Skeletal muscle satellite cell (primary cell): Measurements from ENCODE around the gene MYO1C.

ENCODE experiments used
- H3K27me3 ChIP-seq: 2 replicates; pipeline ENCODE4 v1.7.0; 2013; ENCODE audit warnings: low read length; ENCODE audit not compliant: control insufficient read depth, insufficient read depth
- H3K36me3 ChIP-seq: 2 replicates; pipeline ENCODE4 v1.7.0; 2013; ENCODE audit warnings: mild to moderate bottlenecking, control low read depth, low read length; ENCODE audit not compliant: insufficient read depth
- H3K4me1 ChIP-seq: 2 replicates; pipeline ENCODE4 v1.7.0; 2013; ENCODE audit warnings: low read length; ENCODE audit not compliant: control insufficient read depth, insufficient read depth
- H3K4me2 ChIP-seq: 2 replicates; pipeline ENCODE4 v1.7.0; 2013; ENCODE audit warnings: mild to moderate bottlenecking, low read length
- H3K4me3 ChIP-seq: 2 replicates; pipeline ENCODE4 v1.7.0; 2013; ENCODE audit warnings: low read length
- H3K9ac ChIP-seq: 2 replicates; pipeline ENCODE4 v1.7.0; 2013; ENCODE audit warnings: mild to moderate bottlenecking, low read depth, low read length, moderate library complexity
- H3K9me3 ChIP-seq: replicated peaks from 2 replicates; pipeline ENCODE4 v1.7.0; 2013; ENCODE audit warnings: mild to moderate bottlenecking, control low read depth, low read length

MYO1C gene

DNA sequence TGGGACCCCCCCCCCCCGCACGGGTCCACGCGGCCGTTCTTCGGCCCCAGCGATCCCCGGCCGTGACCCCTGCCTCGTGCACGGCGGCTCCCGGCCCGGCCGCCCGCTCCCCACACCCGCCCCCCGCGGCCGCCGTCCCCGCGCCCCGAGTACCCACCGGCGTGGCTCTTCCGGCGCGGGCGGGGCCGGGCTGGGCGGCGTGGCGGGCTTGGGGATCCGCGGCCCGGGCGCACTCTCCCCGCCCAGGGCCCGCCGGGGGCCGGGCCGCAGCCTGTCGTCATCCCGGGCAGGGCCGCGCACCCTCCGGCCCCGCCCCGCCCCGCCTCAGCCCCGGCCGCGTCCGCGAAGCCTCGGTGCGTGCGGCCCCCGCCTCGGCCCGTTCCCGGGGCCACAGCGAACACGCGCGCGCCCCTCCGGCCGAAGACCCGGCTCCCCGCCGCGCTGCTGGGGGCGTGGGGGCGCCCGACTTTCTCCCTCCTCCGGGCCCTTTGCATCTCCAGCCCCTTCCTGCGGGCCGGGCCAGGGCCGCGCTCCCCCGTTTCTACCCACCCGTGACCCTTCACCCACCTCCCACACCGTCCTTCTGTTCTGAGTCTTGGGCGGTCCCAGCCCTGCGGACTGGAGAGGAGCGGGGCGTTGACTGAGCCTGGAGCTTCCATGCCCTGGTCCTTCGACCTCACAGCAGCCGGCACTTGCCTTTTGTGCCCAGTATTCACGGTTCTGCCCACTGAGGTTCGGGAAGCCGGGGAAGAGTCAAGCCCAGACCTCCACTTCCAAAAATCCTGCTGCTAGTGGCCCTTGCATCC lies 840 bp downstream of the MYO1C start:
- H3K36me3 ChIP-seq: peaks cover 9% of the 10 kb centered on the region
- peak overlapping the region; percentile 94 for H3K9ac ChIP-seq
- peaks cover 56% of the 10 kb centered on the region for H3K4me1 ChIP-seq
- no peaks in the 10 kb centered on the region for H3K9me3 ChIP-seq
- peak overlapping the region; percentile 99 for H3K4me3 ChIP-seq
- H3K4me2 ChIP-seq: peak overlapping the region; percentile 99
- no peaks in the 10 kb centered on the region for H3K27me3 ChIP-seq

DNA sequence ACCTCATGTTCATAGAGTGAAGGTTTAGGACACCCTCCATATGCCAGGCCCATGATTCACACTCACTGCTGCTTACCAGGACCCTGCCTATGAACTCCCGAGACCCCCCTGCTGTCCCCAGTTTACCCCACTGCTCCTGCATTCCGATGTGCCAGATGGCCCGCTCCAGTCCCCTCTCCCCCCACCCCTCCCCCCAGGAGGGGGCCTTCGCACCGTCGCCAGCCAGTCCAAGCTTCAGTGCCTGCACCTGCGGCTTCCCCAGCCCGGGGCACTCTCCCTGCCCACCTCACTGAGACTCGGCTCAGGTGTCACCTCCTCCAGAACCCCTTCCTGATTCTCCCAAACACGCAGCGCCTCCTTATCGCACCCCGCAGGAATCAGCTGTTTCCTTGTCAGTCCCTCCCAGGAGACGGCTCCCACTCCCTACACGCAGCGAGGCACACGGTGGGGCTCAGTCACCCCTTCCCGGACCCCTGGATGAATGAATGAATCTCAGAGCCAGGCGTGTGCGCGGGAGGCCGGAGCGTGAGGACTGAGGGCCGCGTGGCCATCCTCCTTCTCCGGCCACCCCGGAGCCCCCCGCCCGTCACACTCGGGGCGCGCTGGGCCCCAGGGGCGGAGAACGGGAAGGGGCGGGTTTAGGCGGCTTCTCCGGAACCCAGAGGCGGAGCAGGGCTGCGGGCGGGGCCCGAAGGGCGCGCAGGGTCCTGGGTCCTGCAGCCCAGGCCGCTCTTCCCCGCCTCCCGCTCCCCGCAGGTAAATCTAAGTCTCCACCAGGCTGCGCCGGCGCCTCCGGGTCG lies 1.6 kb downstream of the MYO1C start:
- H3K9me3 ChIP-seq: no peaks in the 10 kb centered on the region
- peaks cover 60% of the 10 kb centered on the region for H3K4me1 ChIP-seq
- H3K9ac ChIP-seq: peak overlapping the region; percentile 94
- peak overlapping the region; percentile 99 for H3K4me3 ChIP-seq
- H3K27me3 ChIP-seq: no peaks in the 10 kb centered on the region
- peak overlapping the region; percentile 99 for H3K4me2 ChIP-seq
- peaks cover 1% of the 10 kb centered on the region for H3K36me3 ChIP-seq

DNA sequence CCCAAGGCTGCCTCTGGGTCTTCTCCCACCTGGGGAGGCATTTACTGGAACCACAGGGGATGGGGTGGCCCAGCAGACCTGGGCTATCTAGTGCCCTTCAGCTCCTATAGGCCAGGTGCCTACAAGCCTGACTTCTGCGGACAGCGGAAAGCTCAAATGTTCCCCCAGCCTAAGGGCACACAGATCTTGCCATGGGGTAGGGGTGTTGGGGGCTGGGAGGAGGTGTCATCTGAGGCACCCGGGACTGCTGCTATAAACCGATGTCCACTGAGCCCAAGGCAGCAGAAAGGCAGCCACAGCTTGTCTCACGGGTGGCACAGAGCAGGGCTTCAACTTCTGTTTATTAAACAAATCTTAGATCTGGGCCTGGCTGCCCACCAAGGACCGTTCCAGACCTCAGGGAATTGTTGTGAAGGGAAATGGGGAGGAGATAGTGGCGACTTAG lies 3.6 kb downstream of the MYO1C start:
- H3K36me3 ChIP-seq: peaks cover 5% of the 10 kb centered on the region
- peaks cover 58% of the 10 kb centered on the region for H3K4me1 ChIP-seq
- H3K9me3 ChIP-seq: no peaks in the 10 kb centered on the region
- H3K9ac ChIP-seq: peak overlapping the region; percentile 90
- H3K4me2 ChIP-seq: peak overlapping the region; percentile 99
- H3K4me3 ChIP-seq: peak overlapping the region; percentile 79
- H3K27me3 ChIP-seq: no peaks in the 10 kb centered on the region

DNA sequence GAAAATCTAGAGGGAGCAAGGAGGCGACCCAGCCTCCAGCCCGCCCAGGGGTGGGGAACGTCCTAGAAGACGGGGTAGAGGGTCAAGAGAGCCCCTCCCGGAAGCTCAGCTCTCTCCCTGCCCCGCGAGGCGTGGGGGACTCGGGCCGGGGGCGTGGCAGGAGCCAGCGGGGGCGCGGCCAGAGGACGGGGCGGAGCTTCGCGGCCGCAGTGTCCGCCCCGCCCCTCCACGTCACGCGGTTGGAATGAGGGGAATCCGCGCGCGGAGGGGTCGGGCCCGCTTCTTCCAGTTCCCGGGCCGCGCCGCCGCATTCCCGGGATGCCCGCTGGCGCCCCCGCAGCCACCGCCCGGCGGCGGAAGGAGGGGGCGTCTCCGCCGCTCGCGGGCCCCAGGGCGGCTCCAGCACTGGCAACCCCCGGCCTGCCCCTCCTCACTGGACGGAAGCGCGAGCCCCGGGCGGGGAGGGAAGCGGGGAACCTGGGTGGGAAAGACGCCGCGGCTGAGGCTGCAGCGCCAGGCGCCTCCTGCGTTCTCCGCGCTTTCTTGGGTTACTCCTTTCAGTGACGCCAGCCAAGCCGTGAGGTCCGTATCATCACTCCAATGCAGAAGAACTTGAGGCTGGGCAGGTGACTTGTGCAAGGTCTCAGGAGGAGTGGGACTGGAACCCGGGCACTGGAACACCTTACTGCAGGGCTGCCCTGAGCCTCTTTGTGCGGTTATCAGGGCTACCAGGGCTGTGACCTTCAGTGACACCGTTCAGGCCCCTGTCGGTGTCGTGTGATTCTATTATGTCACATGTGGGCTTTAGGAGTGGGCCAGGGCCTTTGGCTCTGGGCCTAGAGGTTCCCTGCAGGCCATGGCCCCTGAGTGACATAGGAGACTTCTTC lies 4.3 kb downstream of the MYO1C start:
- peak overlapping the region; percentile 99 for H3K4me2 ChIP-seq
- H3K4me1 ChIP-seq: peaks cover 61% of the 10 kb centered on the region
- peak overlapping the region; percentile 90 for H3K9ac ChIP-seq
- H3K9me3 ChIP-seq: no peaks in the 10 kb centered on the region
- H3K36me3 ChIP-seq: peaks cover 10% of the 10 kb centered on the region
- peak overlapping the region; percentile 79 for H3K4me3 ChIP-seq
- no peaks in the 10 kb centered on the region for H3K27me3 ChIP-seq

DNA sequence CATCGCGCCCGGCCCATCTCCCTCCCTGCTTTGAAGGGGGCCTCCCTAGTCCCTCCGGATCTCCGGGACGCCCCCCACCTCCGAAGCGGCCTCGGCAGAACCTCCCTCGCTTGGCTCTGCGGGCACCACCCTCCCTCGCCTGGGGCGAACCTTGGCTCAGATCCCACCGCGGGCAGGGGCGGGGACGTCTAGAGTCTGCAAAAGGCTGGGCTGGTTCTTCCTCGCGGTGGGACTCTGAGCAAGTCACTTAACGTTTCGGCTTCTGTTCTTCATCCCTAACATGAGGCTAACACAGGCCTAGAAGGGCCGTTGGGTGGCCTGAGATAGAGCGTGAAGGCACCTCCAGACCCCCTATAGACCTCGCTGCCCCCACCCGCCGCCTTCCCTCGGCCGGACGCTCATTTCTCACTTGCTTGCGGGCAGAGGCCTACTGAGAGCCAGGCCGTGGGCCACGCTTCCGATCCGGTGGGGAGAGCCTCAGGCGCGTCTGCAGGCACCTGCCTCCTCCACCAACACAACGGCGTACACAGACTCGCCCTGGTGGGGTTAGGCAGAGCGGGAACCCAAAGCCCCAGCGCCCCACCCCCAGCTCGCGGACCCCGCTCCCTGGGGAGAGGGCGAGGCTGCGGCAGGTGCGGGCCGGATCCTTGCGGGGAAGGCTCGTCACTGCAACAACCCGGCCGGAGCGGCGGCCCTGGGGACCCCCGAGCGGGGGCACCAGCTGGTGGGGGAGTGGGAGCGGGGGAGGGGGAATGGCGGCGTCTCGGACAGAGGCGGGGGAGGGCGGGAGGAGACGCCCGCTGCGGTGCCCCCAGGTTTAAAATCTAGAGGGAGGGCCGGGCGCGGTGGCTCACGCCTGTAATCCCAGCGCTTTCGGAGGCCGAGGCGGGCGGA lies 5.4 kb downstream of the MYO1C start:
- peak overlapping the region; percentile 90 for H3K9ac ChIP-seq

DNA sequence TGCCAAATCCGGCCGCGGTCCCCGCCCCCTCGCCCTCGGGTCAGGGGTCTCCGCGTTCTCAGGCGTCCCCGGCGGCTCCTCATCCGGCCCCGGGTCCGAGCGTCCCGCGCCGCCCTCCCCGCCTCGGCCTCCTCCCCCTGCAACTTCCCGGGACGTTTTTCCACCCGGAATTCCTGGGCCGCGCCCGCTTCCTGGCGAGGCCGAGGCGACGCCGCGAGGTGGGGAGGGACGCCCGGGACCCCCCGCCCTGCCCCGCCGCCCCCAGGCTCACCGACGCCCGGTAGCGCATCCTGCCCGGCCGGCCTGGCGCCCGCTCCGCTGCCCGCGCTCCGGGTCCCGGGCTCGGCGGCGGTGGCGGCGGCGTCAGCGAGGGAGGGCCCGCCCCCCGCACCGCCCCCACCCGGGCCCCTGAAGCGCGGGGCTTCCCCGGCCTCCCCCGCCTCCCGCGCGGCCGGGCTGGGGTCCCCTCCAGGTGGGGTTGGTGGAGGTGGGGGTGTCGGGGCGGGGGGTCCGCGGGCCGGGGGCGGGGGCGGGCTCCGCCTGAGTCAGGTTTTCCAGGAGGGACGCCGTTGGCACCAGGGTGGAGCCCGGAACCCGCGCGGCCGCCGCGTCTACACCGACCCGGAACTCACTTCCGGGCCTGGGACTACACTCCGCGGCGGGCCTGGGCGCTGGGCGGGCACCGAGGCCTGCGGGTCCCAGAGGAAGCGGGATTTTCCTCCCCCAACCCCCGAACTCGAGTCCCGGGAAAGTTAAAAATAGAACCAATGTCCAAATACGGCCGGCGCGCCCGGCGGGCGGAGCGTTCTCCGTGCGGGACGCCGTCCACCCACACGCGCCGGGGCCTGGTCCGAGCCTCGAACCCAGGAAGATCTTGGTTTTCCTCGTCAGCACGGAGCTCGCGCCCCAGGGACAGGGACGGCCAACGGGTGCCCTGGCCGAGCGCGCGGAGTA lies 6.8 kb downstream of the MYO1C start:
- Histone ChIP-seq H3K36me3 (peaks cover 29% of the 10 kb centered on the region), H3K9me3 (no peaks in the 10 kb centered on the region), H3K4me1 (peaks cover 63% of the 10 kb centered on the region), H3K4me3 (peak overlapping the region; percentile 83), H3K4me2 (peak overlapping the region; percentile 98), H3K9ac (peak overlapping the region; percentile 89), H3K27me3 (no peaks in the 10 kb centered on the region)

More for the DNA sequence above, 5.4 kb downstream of the MYO1C start:
- H3K4me2 ChIP-seq: peak overlapping the region; percentile 99
- no peaks in the 10 kb centered on the region for H3K27me3 ChIP-seq
- peaks cover 60% of the 10 kb centered on the region for H3K4me1 ChIP-seq
- H3K9me3 ChIP-seq: no peaks in the 10 kb centered on the region
- H3K4me3 ChIP-seq: peak overlapping the region; percentile 79
- peaks cover 17% of the 10 kb centered on the region for H3K36me3 ChIP-seq

DNA sequence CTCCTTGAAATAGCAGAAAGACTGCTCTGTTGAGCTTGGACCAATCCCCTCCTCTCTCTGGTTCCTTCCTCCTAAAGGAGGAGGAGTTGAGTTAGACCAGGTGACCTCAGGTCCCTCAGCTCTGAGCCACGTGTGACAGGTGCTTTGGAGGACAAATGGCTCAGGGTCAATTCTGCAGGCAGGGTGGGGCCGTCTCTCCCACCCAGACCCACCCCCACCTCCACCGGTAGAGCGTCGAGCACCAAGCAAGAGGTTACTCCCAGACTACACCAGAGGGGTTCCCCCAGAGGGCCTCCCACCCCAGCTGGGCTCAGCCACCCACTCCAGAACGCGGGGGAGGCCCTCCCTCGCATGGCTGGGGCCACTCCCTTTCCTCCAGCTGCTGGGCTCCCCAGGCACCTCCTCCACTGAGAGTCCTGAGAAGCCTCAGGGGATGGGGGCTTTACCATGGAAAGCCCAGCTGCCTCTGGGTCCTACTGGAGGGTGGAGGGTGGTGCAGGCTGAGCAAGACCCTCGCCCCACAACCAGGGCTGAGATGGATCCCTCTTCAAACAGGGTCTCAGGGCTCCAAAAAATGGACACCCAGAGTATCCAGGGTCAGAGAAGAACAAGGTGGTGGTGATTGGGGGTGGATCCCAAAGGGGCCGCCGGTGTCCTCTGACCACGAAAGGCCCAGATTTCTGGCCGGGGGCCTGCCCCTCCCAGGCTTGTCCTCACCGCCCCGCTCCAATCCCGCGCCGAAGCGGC lies 7.6 kb downstream of the MYO1C start:
- Histone ChIP-seq H3K4me2 (peak overlapping the region; percentile 98), H3K9me3 (no peaks in the 10 kb centered on the region), H3K9ac (peak overlapping the region; percentile 89)

DNA sequence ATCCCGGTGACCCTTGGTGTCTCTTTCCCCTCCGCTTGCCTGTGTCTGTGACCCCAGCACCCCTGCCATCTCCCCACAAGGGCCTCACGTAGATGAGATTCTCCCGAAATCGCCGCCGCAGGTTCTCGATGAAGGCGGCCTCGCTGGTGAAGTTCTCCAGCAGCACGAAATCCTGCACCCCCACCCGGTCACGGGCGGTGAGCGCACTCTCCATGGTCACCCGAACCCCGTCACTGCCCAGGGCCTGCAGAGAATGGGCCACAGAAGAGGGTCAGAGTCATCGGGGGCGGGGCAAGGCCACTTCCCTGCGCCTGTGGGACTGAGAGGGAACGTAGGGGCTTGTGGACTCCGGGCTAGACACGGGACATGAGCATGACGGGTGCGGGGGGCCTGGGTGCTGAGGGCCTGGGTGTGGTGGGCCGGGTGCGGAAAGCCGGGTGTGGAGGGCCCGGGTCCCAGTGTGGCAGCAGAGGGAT lies 8.4 kb downstream of the MYO1C start:
- peak overlapping the region; percentile 50 for H3K9ac ChIP-seq
- H3K4me3 ChIP-seq: peak overlapping the region; percentile 83
- H3K27me3 ChIP-seq: no peaks in the 10 kb centered on the region
- no peaks in the 10 kb centered on the region for H3K9me3 ChIP-seq
- H3K4me2 ChIP-seq: peak overlapping the region; percentile 98
- H3K36me3 ChIP-seq: peaks cover 35% of the 10 kb centered on the region
- H3K4me1 ChIP-seq: peaks cover 53% of the 10 kb centered on the region

More for the DNA sequence above, 7.6 kb downstream of the MYO1C start:
- Histone ChIP-seq H3K27me3 (no peaks in the 10 kb centered on the region), H3K36me3 (peaks cover 33% of the 10 kb centered on the region), H3K4me3 (peak overlapping the region; percentile 83), H3K4me1 (peaks cover 61% of the 10 kb centered on the region)

DNA sequence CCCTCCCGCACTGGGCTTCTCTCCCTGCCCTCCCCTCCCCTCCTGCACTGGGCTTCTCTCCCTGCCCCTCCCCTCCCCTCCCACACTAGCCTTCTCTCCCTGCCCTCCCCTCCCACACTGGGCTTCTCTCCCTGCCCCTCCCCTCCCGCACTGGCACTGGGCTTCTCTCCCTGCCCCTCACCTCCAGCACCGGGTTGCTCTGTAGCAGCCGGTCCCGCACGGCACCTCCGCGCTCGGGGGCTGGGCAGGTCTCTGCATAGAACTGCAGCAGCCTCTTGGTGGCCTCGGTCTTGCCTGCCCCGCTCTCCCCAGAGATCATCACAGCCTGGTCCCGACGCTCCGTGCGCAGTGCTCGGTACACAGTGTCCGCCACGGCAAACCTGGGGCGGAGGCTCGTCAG lies 9.8 kb downstream of the MYO1C start:
- no peaks in the 10 kb centered on the region for H3K27me3 ChIP-seq
- peaks cover 42% of the 10 kb centered on the region for H3K4me1 ChIP-seq
- no peaks in the 10 kb centered on the region for H3K9me3 ChIP-seq
- no peak overlapping the region for H3K9ac ChIP-seq
- no peak overlapping the region for H3K4me3 ChIP-seq
- peaks cover 47% of the 10 kb centered on the region for H3K36me3 ChIP-seq
- H3K4me2 ChIP-seq: no peak overlapping the region
